Daoy (cell line): Measurements from ENCODE around the gene CLIP3. TPM values are rescaled to one million over a fixed set of nuclear protein-coding genes. Genes with fewer than 3 reads are reported as not detected.

Source experiments
- DNase-seq: peaks from one replicate; pipeline ENCODE4 v3.0.0-alpha.2; 2015; ENCODE audit warnings: low read depth
- total RNA-seq: library from RNA; depleted of rRNA; stranded (reverse); fragments of >200 nt; shearing (Covaris generic); gene quantifications from 2 replicates; pipeline ENCODE4 v1.2.3, GENCODE V29; 2014

The CLIP3 gene
- total RNA-seq, 1 experiment from 2014 or later: 0.69 TPM

GRCh38 chr19:36009633-36010379, 22.9 kb downstream of the CLIP3 start:
- DNase-seq: no peak

GRCh38 chr19:36009220-36009619, 23.5 kb downstream of the CLIP3 start:
- DNase-seq: peak; percentile 73

GRCh38 chr19:36008336-36008978, 24.2 kb downstream of the CLIP3 start, which contains the start of gene SYNE4:
Gene SYNE4, minus strand, starts transcription at chr19:36008813. Its CDS starts 132 bp downstream, at chr19:36008681.
- no peak for DNase-seq

- no peak for DNase-seq
Measured at GRCh38 chr19:36006955-36007354, 25.7 kb downstream of the CLIP3 start.

GRCh38 chr19:36003284-36003683, 29.4 kb downstream of the CLIP3 start:
- DNase-seq: no peak

GRCh38 chr19:36001605-36002004, 31.1 kb downstream of the CLIP3 start:
- no peak for DNase-seq

GRCh38 chr19:35996777-35997176, 35.9 kb downstream of the CLIP3 start:
- DNase-seq: no peak

GRCh38 chr19:35995048-35995993, 37.4 kb downstream of the CLIP3 start, which contains the start of gene SDHAF1:
Gene SDHAF1, plus strand, starts transcription at chr19:35995188. Its CDS starts 87 bp downstream, at chr19:35995275.
- peak; percentile 97 for DNase-seq

- no peak for DNase-seq
Measured at GRCh38 chr19:35993923-35994598, 38.6 kb downstream of the CLIP3 start.

GRCh38 chr19:35992907-35993765, 39.5 kb downstream of the CLIP3 start:
- no peak for DNase-seq

- peak; percentile 49 for DNase-seq
Measured at GRCh38 chr19:35991731-35992450, 40.8 kb downstream of the CLIP3 start.

GRCh38 chr19:35990771-35991730, 41.6 kb downstream of the CLIP3 start:
- DNase-seq: no peak

- DNase-seq: no peak
Measured at GRCh38 chr19:35990156-35990555, 42.5 kb downstream of the CLIP3 start.

- DNase-seq: no peak
Measured at GRCh38 chr19:35988824-35989223, 43.8 kb downstream of the CLIP3 start.

GRCh38 chr19:35987571-35987896, 45.1 kb downstream of the CLIP3 start:
- no peak for DNase-seq

GRCh38 chr19:35986664-35987570, 45.8 kb downstream of the CLIP3 start:
- DNase-seq: peak; percentile 51

GRCh38 chr19:35986111-35986510, 46.6 kb downstream of the CLIP3 start:
- DNase-seq: no peak

- DNase-seq: no peak
Measured at GRCh38 chr19:35983177-35983576, 49.5 kb downstream of the CLIP3 start.
